KG1 (cell line): ENCODE results near the gene PCDHA6.
"Not testable (repeated sequence)": the region's sequence is repeated elsewhere in the genome, so short reads cannot be mapped to it uniquely, and the experiment has no call there.

Experiments used
- DNase-seq: peaks from one replicate; lab custom pipeline; 2025; lab: John Stamatoyannopoulos, UW

Gene PCDHA6

GRCh38 chr5:140862441-140863295, 34.9 kb downstream of the PCDHA6 start:
- no peak for DNase-seq

GRCh38 chr5:140868721-140869554, 41.2 kb downstream of the PCDHA6 start, which contains the start of gene PCDHA11:
Gene PCDHA11 (plus strand): TSS chr5:140868957. CDS start chr5:140869104, 147 bp downstream.
- no peak for DNase-seq

- DNase-seq: no peak
These were observed 41.8 kb downstream of the PCDHA6 start for GRCh38 chr5:140869555-140869886.

GRCh38 chr5:140870221-140871201, 42.8 kb downstream of the PCDHA6 start:
- DNase-seq: no peak

GRCh38 chr5:140875085-140876065, 47.6 kb downstream of the PCDHA6 start, which contains the start of gene PCDHA12:
Gene PCDHA12 (plus strand): TSS chr5:140875308. CDS start chr5:140875473, 165 bp downstream.
- no peak for DNase-seq

GRCh38 chr5:140876541-140877261, 48.9 kb downstream of the PCDHA6 start:
- DNase-seq: not testable (repeated sequence)

- DNase-seq: no peak
These were observed 49.5 kb downstream of the PCDHA6 start for GRCh38 chr5:140877262-140877581.
